Stomach (tissue), 9 donors: ENCODE data around the gene DNAJB2. TPM values are rescaled to one million over a fixed set of nuclear protein-coding genes. Genes with fewer than 3 reads are reported as not detected.

Source experiments
- DNase-seq, 2 donors: peaks; one replicate each; pipeline versions ENCODE4 v3.0.0 to v3.0.0-alpha.2; 2013 to 2019
- H3K27ac ChIP-seq, 5 donors: fragments of 200-600 bp in 4 of 5; sonication (generic) in 4 of 5; one replicate each; pipeline ENCODE4 v1.5.1; 2013 to 2019; ENCODE audit warnings: mild to moderate bottlenecking in 1 of 5, moderate library complexity in 1 of 5
- H3K27me3 ChIP-seq, 3 donors: fragments of 200-600 bp; sonication (generic); one replicate each; pipeline ENCODE4 v1.5.1; 2017 to 2019; ENCODE audit warnings: mixed run types in 1 of 3
- H3K36me3 ChIP-seq, 4 donors: fragments of 200-600 bp; sonication (generic); 1 replicate in 3 of 4; 2 replicates in 1 of 4; pipeline ENCODE4 v1.5.1; 2016 to 2019
- H3K4me1 ChIP-seq, 4 donors: fragments of 200-600 bp; sonication (generic); one replicate each; pipeline ENCODE4 v1.5.1; 2016 to 2019
- H3K4me3 ChIP-seq, 4 donors: fragments of 200-600 bp; sonication (generic) in 3 of 4; one replicate each; pipeline ENCODE4 v1.5.1; 2016 to 2019; ENCODE audit warnings: mild to moderate bottlenecking in 1 of 4
- H3K9me3 ChIP-seq, 4 donors: fragments of 200-600 bp; sonication (generic); one replicate each; pipeline ENCODE4 v1.5.1; 2016 to 2019
- EP300 ChIP-seq: sonication (generic); formaldehyde crosslinking; IDR thresholded peaks from one replicate; pipeline ENCODE4 v1.6.1; 2017; ENCODE audit warnings: antibody characterized with exemption
- POLR2A ChIP-seq, 4 donors: fragments of 450-650 bp; IDR thresholded peaks; one replicate each; pipeline ENCODE4 v1.6.1; 2016; ENCODE audit warnings: antibody characterized with exemption in 4 of 4, control low read depth in 2 of 4, mild to moderate bottlenecking in 1 of 4, moderate library complexity in 1 of 4
- POLR2AphosphoS5 ChIP-seq, 3 donors: sonication (generic); formaldehyde crosslinking; IDR thresholded peaks; one replicate each; pipeline ENCODE4 v1.6.1; 2016; ENCODE audit warnings: antibody characterized with exemption in 3 of 3
- WGBS, 5 donors: extraction: QIAGEN DNeasy Blood & Tissue Kit in 3 of 5; methylation state at CpG; one replicate each; pipeline versions ENCODE4 v1.1.5 to v1.1.7; 2013 to 2018; 5-methylcytosine and 5-hydroxymethylcytosine counted together
- intact Hi-C: fragments of 100-400 bp; cut with DNase I; formaldehyde crosslinking; loops from one replicate; pipeline ENCODE4 v1.15.1; 2023; ENCODE audit warnings: low total_unique reads
- polyA plus RNA-seq, 3 donors: library from polyadenylated mRNA; stranded (reverse); fragments of 200-250 nt; gene quantifications; one replicate each; pipeline ENCODE4 v1.2.3, GENCODE V29; 2013
- total RNA-seq, 5 donors: library from RNA; depleted of rRNA; stranded (reverse); fragments of >200 nt; gene quantifications; one replicate each; pipeline versions ENCODE4 v1.1.0 to v1.2.3, GENCODE V29; 2014 to 2016
- TF ChIP-seq, protein P1 (sequence below), 7 experiments: fragments of 450-650 bp in 4 of 7; fragments of 200-600 bp in 3 of 7; sonication (generic) in 3 of 7; IDR thresholded peaks; one replicate each; pipeline ENCODE4 v1.5.1; 2016 to 2019; ENCODE audit warnings: antibody characterized with exemption in 7 of 7, control low read depth in 2 of 7, mild to moderate bottlenecking in 1 of 7
- donor health status: healthy with polysubstance abuse.
- donor health status: Bipolar disorder and iron deficiency.
- donor health status: healthy.

DNAJB2 gene
- total and polyA plus RNA-seq, 8 donors = 24.4 to 88.8 (median 57.0) TPM

DNA sequence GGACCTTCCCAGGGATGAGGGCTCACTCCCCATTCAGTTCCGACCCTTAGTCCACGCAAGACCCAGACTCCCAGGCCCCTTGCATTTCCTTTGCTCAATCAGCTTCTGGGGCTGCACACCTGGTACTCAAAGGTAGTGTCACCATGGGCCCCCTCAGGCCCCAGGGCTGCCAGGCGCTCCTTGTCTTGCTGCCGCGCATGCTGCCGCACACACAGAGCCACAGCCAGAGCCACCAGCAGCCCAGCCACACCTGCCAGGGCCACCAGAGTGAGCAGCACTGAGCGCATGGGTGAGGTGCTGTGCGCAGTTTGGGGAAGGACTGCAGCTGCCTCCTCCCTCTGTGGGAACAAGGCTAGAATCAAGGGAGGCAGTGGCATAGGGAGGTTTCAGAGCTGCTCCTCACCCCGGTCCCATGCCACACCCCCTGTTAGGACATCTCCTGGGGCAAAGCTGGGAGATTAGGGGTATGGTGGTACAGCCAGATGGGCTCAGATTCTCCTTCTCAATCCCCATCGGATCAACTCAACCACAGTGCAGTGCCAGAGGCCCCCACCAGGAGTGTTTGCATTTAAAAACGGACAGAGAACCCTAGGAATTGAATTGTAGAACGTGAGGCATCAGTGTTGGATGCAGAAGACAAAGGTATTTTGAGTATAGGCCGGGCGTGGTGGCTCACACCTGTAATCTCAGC lies 18.7 kb downstream of the DNAJB2 start:
- no peak overlapping the region for H3K4me3 ChIP-seq
- TF ChIP-seq, protein P1, sequence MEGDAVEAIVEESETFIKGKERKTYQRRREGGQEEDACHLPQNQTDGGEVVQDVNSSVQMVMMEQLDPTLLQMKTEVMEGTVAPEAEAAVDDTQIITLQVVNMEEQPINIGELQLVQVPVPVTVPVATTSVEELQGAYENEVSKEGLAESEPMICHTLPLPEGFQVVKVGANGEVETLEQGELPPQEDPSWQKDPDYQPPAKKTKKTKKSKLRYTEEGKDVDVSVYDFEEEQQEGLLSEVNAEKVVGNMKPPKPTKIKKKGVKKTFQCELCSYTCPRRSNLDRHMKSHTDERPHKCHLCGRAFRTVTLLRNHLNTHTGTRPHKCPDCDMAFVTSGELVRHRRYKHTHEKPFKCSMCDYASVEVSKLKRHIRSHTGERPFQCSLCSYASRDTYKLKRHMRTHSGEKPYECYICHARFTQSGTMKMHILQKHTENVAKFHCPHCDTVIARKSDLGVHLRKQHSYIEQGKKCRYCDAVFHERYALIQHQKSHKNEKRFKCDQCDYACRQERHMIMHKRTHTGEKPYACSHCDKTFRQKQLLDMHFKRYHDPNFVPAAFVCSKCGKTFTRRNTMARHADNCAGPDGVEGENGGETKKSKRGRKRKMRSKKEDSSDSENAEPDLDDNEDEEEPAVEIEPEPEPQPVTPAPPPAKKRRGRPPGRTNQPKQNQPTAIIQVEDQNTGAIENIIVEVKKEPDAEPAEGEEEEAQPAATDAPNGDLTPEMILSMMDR (IDR thresholded peaks at IDR 0.05) = no peak
- no peak for TF ChIP-seq EP300
- no peak for TF ChIP-seq POLR2A (IDR thresholded peaks at IDR 0.05)
- TF ChIP-seq POLR2AphosphoS5 (IDR thresholded peaks at IDR 0.05) = no peak
- WGBS, 5 donors = 77 to 86% (median 82%) methylated on average over 11 to 14 of the region's 14 CpGs
- H3K4me1 ChIP-seq = peaks cover 4 to 24% (median 19%) of the 10 kb centered on the region in 4 donors
- peaks cover 0 to 37% (median 18%) of the 10 kb centered on the region in 3 donors for H3K27me3 ChIP-seq
- no peaks in the 10 kb centered on the region for H3K9me3 ChIP-seq
- no peak overlapping the region for H3K27ac ChIP-seq
- DNase-seq = no peak
- intact Hi-C loops = no loop called here
- no peaks in the 10 kb centered on the region for H3K36me3 ChIP-seq

DNA sequence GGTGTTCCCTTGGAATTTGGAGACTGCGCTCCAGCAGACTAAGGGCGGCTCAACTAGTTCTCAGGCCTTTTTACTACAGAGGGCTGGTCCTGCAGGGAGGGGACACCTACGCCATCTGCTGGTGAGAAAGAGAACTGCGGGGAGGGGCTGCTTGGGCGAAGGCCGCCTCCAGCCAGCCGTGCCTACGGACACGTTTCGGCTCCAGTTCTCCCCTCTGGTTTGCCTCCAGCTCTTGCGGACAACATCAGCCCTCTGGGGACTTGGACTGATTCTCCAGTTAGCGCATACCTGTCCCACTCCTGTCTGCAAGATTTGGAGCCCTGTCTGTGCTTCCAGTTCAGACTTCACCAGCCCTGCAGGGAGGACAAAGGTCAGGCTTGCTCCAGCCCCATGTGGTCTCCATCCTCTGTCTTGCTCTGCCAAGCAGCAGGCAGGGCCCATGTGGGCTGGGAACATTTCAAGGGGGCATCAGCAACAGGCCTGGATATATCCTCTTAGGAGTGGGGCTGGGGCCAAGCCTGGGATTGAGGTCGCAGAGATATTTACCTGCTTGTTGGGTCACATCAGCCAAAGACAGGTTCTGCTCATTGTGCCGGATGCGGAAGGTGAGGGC lies 19.7 kb downstream of the DNAJB2 start:
- DNase-seq = peak; percentile 91 to 95
- Histone ChIP-seq H3K9me3 (no peaks in the 10 kb centered on the region), H3K27me3 (peaks cover 0 to 46% (median 18%) of the 10 kb centered on the region in 3 donors), H3K27ac (no peak overlapping the region), H3K4me3 (no peak overlapping the region), H3K36me3 (no peaks in the 10 kb centered on the region), H3K4me1 (peaks cover 4 to 22% (median 17%) of the 10 kb centered on the region in 4 donors)
- intact Hi-C loops = no loop called here
- WGBS, 5 donors = 19 to 42% (median 22%) methylated on average over 6 to 15 of the region's 15 CpGs
- TF ChIP-seq EP300 (no peak), POLR2AphosphoS5 (IDR thresholded peaks at IDR 0.05) (peak in 2 of 3 donors; percentile 38 to 69)
- TF ChIP-seq, protein P1 (IDR thresholded peaks at IDR 0.05) = peak in 6 of 7 experiments; percentile 84 to 100 (median 98)

DNA sequence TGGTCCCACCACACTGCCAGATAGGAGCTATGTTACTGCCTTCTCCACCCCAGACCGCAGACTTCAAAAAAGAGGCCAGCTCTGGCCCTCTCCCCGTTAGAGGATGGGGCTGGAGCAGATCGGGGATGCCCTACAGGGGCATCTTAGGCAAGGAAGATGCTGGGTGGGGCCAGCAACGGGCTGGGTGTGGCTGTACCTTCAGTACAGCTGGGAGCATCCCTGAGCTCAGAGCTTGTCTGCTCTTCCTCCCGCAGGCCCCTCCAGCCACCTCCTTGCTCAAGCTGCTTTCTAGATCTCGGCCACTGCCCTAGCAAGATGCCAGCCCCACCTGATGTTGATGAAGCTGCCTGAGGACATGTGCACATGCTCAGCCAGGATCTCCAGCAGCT lies 20.2 kb downstream of the DNAJB2 start:
- H3K4me3 ChIP-seq = no peak overlapping the region
- no peak overlapping the region for H3K27ac ChIP-seq
- peaks cover 1 to 17% (median 12%) of the 10 kb centered on the region in 4 donors for H3K4me1 ChIP-seq
- no peaks in the 10 kb centered on the region for H3K36me3 ChIP-seq
- H3K27me3 ChIP-seq = peaks cover 0 to 49% (median 18%) of the 10 kb centered on the region in 3 donors
- DNase-seq = no peak
- intact Hi-C loops = no loop called here
- no peaks in the 10 kb centered on the region for H3K9me3 ChIP-seq
- TF ChIP-seq POLR2A (IDR thresholded peaks at IDR 0.05) (no peak), EP300 (no peak), POLR2AphosphoS5 (IDR thresholded peaks at IDR 0.05) (no peak)
- TF ChIP-seq, protein P1 (IDR thresholded peaks at IDR 0.05) = no peak
- 77 to 95% (median 84%) methylated on average over 3 to 6 of the region's 6 CpGs for WGBS, 5 donors

DNA sequence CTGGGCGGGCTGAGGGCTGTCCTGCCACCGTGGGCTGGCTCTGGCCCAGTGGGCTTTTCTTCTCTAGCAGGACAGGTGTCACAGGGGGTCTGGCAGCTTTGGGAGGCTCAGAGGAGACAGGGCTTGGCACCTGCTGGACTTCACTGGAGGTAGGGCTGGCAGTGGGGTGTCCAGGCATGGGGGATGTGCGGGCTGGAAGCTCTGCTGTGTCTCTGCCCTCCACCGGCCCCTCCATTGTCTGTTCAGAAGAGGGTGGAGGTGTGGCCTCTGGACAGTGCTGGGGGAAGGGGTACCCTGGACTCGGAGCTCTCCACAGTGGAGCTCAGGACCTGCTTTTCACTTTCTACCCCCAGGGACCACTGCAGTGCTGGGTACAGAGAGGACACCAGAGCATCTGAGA lies 20.9 kb downstream of the DNAJB2 start:
- intact Hi-C loops = loop anchor here (5.0 to 10.0 kb wide), 2 partner anchors 138 to 275 kb away; partner anchors contain the start of gene NHEJ1
- H3K27ac ChIP-seq = no peak overlapping the region
- H3K4me1 ChIP-seq = peaks cover 0 to 12% (median 8%) of the 10 kb centered on the region in 4 donors
- H3K9me3 ChIP-seq = no peaks in the 10 kb centered on the region
- WGBS, 5 donors = 55 to 62% (median 57%) methylated on average over 5 of the region's 5 CpGs
- H3K27me3 ChIP-seq = peaks cover 0 to 49% (median 18%) of the 10 kb centered on the region in 3 donors
- H3K36me3 ChIP-seq = no peaks in the 10 kb centered on the region
- H3K4me3 ChIP-seq = no peak overlapping the region
- TF ChIP-seq POLR2A (IDR thresholded peaks at IDR 0.05) = no peak
- no peak for TF ChIP-seq POLR2AphosphoS5 (IDR thresholded peaks at IDR 0.05)
- DNase-seq = no peak
